GM21717 (cell line): ENCODE measurements around the gene LTN1.
"Not testable (repeated sequence)": the region's sequence is repeated elsewhere in the genome, so short reads cannot be mapped to it uniquely, and the experiment has no call there.

ENCODE experiments used
- ATAC-seq: cut with Tn5 transposase; IDR thresholded peaks from one replicate; pipeline ENCODE4 v1.9.1; 2021; ENCODE audit warnings: mild to moderate bottlenecking, moderate library complexity; ENCODE audit not compliant: unreplicated experiment

The LTN1 gene

GRCh38 chr21:28936036-28936435, 56.6 kb downstream of the LTN1 start:
- no peak for ATAC-seq

- ATAC-seq: no peak
These were observed 60.0 kb downstream of the LTN1 start for GRCh38 chr21:28932717-28933116.

- not testable (repeated sequence) for ATAC-seq
These were observed 60.8 kb downstream of the LTN1 start for GRCh38 chr21:28931708-28932372.

- no peak for ATAC-seq
These were observed 63.9 kb downstream of the LTN1 start for GRCh38 chr21:28928578-28929420.

- no peak for ATAC-seq
These were observed 65.5 kb downstream of the LTN1 start for GRCh38 chr21:28927130-28927529.

- ATAC-seq: no peak
These were observed 69.2 kb downstream of the LTN1 start for GRCh38 chr21:28923439-28923975.

- no peak for ATAC-seq
These were observed 70.3 kb downstream of the LTN1 start for GRCh38 chr21:28922368-28922767.

- no peak for ATAC-seq
These were observed 76.4 kb downstream of the LTN1 start for GRCh38 chr21:28916150-28916893.

GRCh38 chr21:28913071-28913470, 79.6 kb downstream of the LTN1 start:
- no peak for ATAC-seq

GRCh38 chr21:28910280-28910887, 82.3 kb downstream of the LTN1 start:
- no peak for ATAC-seq

- no peak for ATAC-seq
These were observed 84.3 kb downstream of the LTN1 start for GRCh38 chr21:28908351-28908750.

GRCh38 chr21:28906841-28907240, 85.8 kb downstream of the LTN1 start:
- ATAC-seq: no peak

GRCh38 chr21:28906236-28906635, 86.4 kb downstream of the LTN1 start:
- ATAC-seq: no peak

- ATAC-seq: no peak
These were observed 87.7 kb downstream of the LTN1 start for GRCh38 chr21:28904961-28905435.

GRCh38 chr21:28903448-28903847, 89.2 kb downstream of the LTN1 start:
- no peak for ATAC-seq

- ATAC-seq: no peak
These were observed 92.2 kb downstream of the LTN1 start for GRCh38 chr21:28900481-28900880.

- no peak for ATAC-seq
These were observed 92.9 kb downstream of the LTN1 start for GRCh38 chr21:28899744-28900143.

GRCh38 chr21:28899220-28899619, 93.5 kb downstream of the LTN1 start:
- ATAC-seq: no peak

GRCh38 chr21:28893687-28894086, 99.0 kb downstream of the LTN1 start:
- ATAC-seq: no peak

- no peak for ATAC-seq
These were observed 100.2 kb downstream of the LTN1 start for GRCh38 chr21:28892199-28893111.
